Parathyroid adenoma (tissue), 2 donors: Measurements from ENCODE around the gene TMEM247.
"Not testable (repeated sequence)": the region's sequence is repeated elsewhere in the genome, so short reads cannot be mapped to it uniquely, and the experiment has no call there.

Experiments
- H2AFZ ChIP-seq: fragments of 300-600 bp; sonication (generic); one replicate; pipeline ENCODE4 v1.7.0; 2017; ENCODE audit warnings: antibody characterized with exemption, mild to moderate bottlenecking
- H3K27ac ChIP-seq: fragments of 300-600 bp; sonication (generic); one replicate; pipeline ENCODE4 v1.7.0; 2017
- H3K27me3 ChIP-seq: fragments of 300-600 bp; sonication (generic); one replicate; pipeline ENCODE4 v1.7.0; 2017; ENCODE audit warnings: low read length; ENCODE audit not compliant: control insufficient read depth, insufficient read depth
- H3K36me3 ChIP-seq: fragments of 300-600 bp; sonication (generic); one replicate; pipeline ENCODE4 v1.7.0; 2017; ENCODE audit warnings: low read length; ENCODE audit not compliant: control insufficient read depth, insufficient read depth
- H3K4me1 ChIP-seq: fragments of 300-600 bp; sonication (generic); one replicate; pipeline ENCODE4 v1.7.0; 2017; ENCODE audit warnings: control low read depth
- H3K4me2 ChIP-seq: fragments of 300-600 bp; sonication (generic); one replicate; pipeline ENCODE4 v1.7.0; 2017; ENCODE audit warnings: low read length
- H3K4me3 ChIP-seq: fragments of 300-600 bp; sonication (generic); one replicate; pipeline ENCODE4 v1.7.0; 2017; ENCODE audit warnings: low read depth, low read length
- H3K79me2 ChIP-seq: fragments of 300-600 bp; sonication (generic); one replicate; pipeline ENCODE4 v1.7.0; 2017; ENCODE audit warnings: control low read depth
- H3K9ac ChIP-seq: fragments of 300-600 bp; sonication (generic); one replicate; pipeline ENCODE4 v1.7.0; 2017; ENCODE audit warnings: mild to moderate bottlenecking
- H3K9me3 ChIP-seq: fragments of 300-600 bp; sonication (generic); one replicate; pipeline ENCODE4 v1.7.0; 2017; ENCODE audit warnings: low read length; ENCODE audit not compliant: control insufficient read depth
- CTCF ChIP-seq: fragments of 300-600 bp; sonication (generic); IDR thresholded peaks from one replicate; pipeline ENCODE4 v1.7.0; 2017; ENCODE audit warnings: antibody characterized with exemption, mild to moderate bottlenecking
- donor health status: primary hyperparathyroidism.

The TMEM247 gene

DNA sequence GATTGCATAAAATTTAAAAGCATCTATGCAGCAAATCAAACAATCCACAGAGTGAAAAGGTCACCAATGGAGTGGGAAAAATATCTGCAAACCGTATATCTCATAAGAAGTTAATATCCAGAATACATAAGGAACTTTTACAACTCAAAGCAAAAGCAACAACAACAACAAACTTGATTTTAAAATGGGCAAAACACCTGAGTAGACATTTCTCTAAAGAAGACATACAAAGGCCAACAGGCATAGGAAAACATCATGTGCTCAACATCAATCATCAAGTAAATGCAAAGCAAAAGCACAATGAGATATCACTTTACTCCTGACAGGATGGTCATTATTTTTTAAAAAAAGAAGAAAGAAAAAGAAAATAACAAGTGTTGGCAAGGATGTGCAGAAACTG is 38.1 kb downstream of the TMEM247 start:
- Histone ChIP-seq H3K4me2 (no peak overlapping the region), H3K4me1 (no peaks in the 10 kb centered on the region), H3K4me3 (no peak overlapping the region), H3K36me3 (no peaks in the 10 kb centered on the region), H3K79me2 (no peaks in the 10 kb centered on the region), H2AFZ (no peak overlapping the region), H3K9me3 (no peaks in the 10 kb centered on the region), H3K9ac (no peak overlapping the region), H3K27me3 (no peaks in the 10 kb centered on the region), H3K27ac (no peak overlapping the region)
- TF ChIP-seq CTCF = no peak

- no peak for TF ChIP-seq CTCF
- H3K4me2 ChIP-seq = no peak overlapping the region
- H2AFZ ChIP-seq = no peak overlapping the region
- no peaks in the 10 kb centered on the region for H3K36me3 ChIP-seq
- no peak overlapping the region for H3K27ac ChIP-seq
- no peak overlapping the region for H3K9ac ChIP-seq
- H3K27me3 ChIP-seq = no peaks in the 10 kb centered on the region
- H3K9me3 ChIP-seq = no peaks in the 10 kb centered on the region
- no peak overlapping the region for H3K4me3 ChIP-seq
- no peaks in the 10 kb centered on the region for H3K79me2 ChIP-seq
- no peaks in the 10 kb centered on the region for H3K4me1 ChIP-seq
Observed at GRCh38 chr2:46518861-46519260, 39.5 kb downstream of the TMEM247 start.

- TF ChIP-seq CTCF = no peak
- H3K4me3 ChIP-seq = no peak overlapping the region
Observed at GRCh38 chr2:46519265-46519664, 39.9 kb downstream of the TMEM247 start.

GRCh38 chr2:46520130-46520711 is 40.9 kb downstream of the TMEM247 start:
- Histone ChIP-seq H3K4me3 (no peak overlapping the region), H3K27me3 (no peaks in the 10 kb centered on the region), H3K4me2 (no peak overlapping the region), H2AFZ (no peak overlapping the region), H3K36me3 (no peaks in the 10 kb centered on the region), H3K79me2 (no peaks in the 10 kb centered on the region), H3K4me1 (no peaks in the 10 kb centered on the region), H3K27ac (no peak overlapping the region), H3K9me3 (no peaks in the 10 kb centered on the region), H3K9ac (no peak overlapping the region)
- TF ChIP-seq CTCF = no peak

More at GRCh38 chr2:46519265-46519664, 39.9 kb downstream of the TMEM247 start:
- Histone ChIP-seq H3K79me2 (no peaks in the 10 kb centered on the region), H3K9ac (no peak overlapping the region), H3K9me3 (no peaks in the 10 kb centered on the region), H2AFZ (no peak overlapping the region), H3K36me3 (no peaks in the 10 kb centered on the region), H3K4me2 (no peak overlapping the region), H3K4me1 (no peaks in the 10 kb centered on the region), H3K27ac (no peak overlapping the region), H3K27me3 (no peaks in the 10 kb centered on the region)

DNA sequence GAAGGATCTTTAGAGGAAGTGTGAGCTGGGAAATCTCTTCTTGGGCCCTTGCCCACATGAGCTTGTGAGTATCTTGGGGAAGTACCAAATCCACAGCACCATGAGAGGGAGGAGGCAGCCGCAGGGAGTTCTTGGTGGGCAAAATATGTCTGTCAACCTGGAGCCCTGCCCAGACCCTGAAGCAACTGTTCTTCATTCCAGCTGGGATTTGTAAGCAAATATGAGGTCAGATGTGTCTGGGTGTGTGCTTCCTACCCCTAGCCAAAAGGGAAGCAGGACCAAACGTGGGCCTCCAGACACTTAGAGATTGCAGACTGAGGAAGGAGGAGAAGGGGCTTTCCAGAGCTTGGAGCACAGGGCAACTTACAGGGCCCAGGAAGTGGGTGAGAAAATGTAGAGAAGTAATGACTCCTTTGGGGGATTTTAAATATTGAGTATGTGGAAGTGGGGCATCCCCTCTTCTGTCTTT is 41.9 kb downstream of the TMEM247 start:
- no peak for TF ChIP-seq CTCF
- Histone ChIP-seq H3K79me2 (no peaks in the 10 kb centered on the region), H3K27ac (no peak overlapping the region), H3K9ac (no peak overlapping the region), H3K4me1 (no peaks in the 10 kb centered on the region), H2AFZ (no peak overlapping the region), H3K4me2 (no peak overlapping the region), H3K4me3 (no peak overlapping the region), H3K9me3 (no peaks in the 10 kb centered on the region), H3K36me3 (no peaks in the 10 kb centered on the region), H3K27me3 (no peaks in the 10 kb centered on the region)

DNA sequence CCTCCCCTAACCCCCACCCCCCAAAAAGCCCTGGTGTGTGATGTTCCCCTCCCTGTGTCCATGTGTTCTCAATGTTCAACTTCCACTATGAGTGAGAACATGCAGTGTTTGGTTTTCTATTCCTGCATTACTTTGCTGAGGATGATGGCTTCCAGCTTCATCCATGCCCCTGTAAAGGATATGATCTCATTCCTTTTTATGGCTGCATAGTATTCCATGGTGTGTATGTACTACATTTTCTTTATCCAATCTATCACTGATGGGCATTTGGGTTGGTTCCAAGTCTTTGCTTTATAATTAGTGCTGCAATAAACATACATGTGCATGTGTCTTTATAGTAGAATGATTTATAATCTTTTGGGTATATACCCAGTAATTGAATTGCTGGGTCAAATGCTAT is 43.0 kb downstream of the TMEM247 start:
- not testable (repeated sequence) for H3K4me2 ChIP-seq, H3K79me2 ChIP-seq, H3K9ac ChIP-seq, H2AFZ ChIP-seq, H3K36me3 ChIP-seq, H3K4me3 ChIP-seq, H3K27ac ChIP-seq, H3K9me3 ChIP-seq, H3K27me3 ChIP-seq, H3K4me1 ChIP-seq
